ENCODE data around the gene KRTAP10-12.

The KRTAP10-12 gene

DNA sequence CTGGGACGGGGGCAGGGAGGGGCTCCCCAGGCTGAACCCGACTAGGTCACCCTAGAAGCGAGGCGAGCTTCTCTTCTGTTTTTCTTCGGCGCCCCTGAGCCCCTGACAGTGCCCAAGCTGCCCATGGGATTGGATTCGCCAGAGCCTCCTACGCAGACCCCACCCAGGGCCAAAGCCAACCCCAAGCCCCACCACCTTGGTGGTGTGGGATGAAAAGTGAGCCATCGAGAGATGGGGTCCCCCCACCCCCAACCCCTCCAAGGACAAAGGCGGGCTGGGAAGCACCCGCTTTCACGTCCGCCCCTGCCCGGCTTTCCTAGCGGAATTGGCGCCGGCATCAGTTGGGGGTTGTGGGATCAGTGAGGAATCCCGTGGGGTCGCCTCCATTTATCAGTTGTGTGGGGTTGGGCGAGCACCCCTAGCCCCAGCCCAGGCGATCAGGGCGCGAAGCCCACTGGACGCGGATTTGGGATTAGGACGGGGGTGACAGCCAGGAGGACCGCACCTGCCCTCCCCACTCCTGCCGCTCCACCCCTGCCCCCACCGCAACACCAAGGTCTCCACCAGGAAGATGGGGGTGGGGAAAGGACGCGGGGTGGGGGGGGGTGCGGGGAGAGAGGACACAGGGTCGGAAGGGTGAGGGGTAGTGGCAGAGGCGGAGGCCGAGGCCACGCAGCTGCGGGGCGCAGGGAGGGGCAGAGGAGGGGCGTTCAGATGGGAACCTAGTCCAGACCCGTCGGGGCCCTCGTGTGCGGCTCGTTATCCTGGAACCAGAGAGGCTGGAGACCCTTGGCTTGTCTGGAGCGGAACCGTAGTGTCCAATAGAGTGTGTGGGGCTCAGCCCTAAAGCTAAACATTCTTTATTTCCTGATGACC lies 10.0 kb downstream of the KRTAP10-12 start:
- ChIA-PET CTCF (no interaction called here), POLR2A (no interaction called here)
- TF ChIP-seq, protein P1, sequence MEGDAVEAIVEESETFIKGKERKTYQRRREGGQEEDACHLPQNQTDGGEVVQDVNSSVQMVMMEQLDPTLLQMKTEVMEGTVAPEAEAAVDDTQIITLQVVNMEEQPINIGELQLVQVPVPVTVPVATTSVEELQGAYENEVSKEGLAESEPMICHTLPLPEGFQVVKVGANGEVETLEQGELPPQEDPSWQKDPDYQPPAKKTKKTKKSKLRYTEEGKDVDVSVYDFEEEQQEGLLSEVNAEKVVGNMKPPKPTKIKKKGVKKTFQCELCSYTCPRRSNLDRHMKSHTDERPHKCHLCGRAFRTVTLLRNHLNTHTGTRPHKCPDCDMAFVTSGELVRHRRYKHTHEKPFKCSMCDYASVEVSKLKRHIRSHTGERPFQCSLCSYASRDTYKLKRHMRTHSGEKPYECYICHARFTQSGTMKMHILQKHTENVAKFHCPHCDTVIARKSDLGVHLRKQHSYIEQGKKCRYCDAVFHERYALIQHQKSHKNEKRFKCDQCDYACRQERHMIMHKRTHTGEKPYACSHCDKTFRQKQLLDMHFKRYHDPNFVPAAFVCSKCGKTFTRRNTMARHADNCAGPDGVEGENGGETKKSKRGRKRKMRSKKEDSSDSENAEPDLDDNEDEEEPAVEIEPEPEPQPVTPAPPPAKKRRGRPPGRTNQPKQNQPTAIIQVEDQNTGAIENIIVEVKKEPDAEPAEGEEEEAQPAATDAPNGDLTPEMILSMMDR (IDR thresholded peaks at IDR 0.05; ENCODE audit: insufficient read depth, low read length, missing control alignments) = no peak
- H3K4me3 ChIP-seq (ENCODE audit: low read depth, low read length) = no peak overlapping the region
- no peak for DNase-seq (ENCODE audit: low read depth, low spot score)

DNA sequence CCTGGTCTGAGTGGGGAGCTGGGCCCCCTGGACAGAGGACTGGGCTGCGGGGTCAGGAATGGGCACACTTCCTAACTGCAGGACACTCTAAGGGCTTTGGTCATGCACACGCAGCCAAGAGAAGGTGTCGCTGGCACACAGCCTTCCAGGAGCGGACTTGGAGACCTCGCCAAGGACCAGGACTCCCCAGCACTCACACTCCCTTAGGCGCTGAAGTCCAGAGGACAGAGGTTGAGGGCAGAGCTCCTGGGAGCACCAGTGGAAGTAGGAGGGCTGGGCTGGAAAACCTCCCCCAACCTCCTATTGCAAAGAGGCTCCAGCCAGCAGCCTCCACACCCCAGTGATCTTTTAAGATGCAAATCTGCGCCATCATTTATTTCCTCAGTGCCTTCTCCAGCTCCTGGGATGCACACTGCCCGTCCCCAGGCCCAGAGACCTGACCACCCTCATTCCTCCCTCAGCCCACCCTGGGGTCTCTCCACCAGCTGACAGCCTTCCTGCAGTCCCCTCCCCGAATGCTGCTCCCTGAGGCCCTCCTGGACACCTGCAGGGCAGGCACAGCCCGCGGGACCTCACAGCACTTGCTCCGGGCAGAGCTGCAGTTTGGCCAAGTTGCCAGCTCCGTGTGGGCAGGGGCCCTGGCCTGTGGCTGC lies 11.4 kb downstream of the KRTAP10-12 start:
- no peak for DNase-seq (ENCODE audit: low read depth, low spot score)
- no peak overlapping the region for H3K4me3 ChIP-seq (ENCODE audit: low read depth, low read length)
- TF ChIP-seq, protein P1 (IDR thresholded peaks at IDR 0.05; ENCODE audit: insufficient read depth, low read length, missing control alignments) = no peak
- ChIA-PET POLR2A (no interaction called here), CTCF (no interaction called here)

DNA sequence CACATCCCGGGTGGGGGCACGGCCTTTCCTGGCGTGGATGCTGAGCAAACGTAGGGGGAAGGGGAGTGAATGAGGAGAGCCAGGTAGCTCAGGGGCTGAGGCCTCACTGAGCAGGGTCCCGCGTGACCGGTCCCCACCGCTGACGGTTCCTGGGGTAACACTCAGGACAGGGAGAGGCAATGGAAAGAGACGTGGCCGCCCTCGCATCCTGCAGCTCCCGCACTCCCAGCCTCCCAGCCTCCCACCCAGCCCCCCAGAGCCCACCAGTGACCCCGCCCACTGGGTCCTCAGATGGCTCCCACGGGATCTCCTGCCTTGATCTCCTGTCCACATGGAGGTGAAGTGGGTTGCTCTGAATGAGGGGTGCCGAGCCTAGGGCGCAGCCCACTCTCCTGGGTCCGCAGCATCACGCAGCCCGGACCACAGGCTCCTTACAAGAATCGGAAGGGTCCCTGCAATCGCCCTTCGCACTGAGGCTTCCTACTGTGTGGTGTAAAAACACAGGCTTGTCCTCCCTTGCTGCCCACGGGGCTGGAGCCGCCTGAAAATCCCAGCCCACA lies 12.0 kb downstream of the KRTAP10-12 start:
- POLR2A ChIA-PET = no interaction called here
- CTCF ChIA-PET = no interaction called here

DNA sequence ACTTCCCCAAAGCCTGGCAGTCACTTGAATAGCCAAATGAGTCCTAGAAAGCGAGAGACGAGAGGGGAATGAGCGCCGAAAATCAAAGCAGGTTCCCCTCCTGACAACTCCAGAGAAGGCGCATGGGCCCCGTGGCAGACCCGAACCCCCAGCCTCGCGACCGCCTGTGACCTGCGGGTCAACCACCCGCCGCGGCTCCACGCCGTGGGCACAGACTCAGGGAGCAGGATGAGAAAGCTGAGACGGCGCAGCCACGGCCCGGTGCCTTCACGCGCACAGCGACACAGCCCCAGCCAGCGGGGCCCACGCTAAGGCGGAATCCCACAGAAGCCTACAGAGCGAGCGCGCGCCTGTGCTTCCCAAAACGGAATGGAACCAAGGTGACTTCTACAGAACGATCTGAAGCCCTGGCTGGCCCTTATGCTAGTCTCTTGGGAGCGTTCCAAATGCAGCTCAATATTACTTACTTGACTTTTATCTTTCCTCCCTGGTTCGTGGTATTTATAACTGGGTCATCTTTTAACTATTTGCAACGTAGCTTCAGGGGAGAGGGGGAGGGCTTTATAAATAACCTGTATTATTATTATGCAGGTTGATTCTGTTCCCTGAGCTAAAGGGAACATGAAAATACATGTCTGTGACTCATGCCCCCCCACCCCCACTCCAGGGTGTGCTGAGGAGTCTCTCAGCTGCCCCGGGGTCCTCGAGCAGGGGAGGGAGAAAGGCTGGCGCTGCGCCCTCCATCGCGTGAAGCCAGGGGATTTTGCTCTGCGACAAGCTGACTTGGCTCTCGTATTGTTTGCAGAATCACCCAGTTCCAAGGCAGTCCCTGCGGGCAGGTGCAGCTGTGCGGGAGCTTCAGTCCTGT lies 12.7 kb downstream of the KRTAP10-12 start:
- TF ChIP-seq, protein P1 (IDR thresholded peaks at IDR 0.05; ENCODE audit: insufficient read depth, low read length, missing control alignments) = no peak
- no peak for DNase-seq (ENCODE audit: low read depth, low spot score)
- no peak overlapping the region for H3K4me3 ChIP-seq (ENCODE audit: low read depth, low read length)
- ChIA-PET POLR2A (no interaction called here), CTCF (interaction anchor here (1.4 kb wide), 1 partner anchor 84 kb away, joined by 5 read pairs; no protein-coding TSS in a partner anchor)

More for the DNA sequence above, 12.0 kb downstream of the KRTAP10-12 start:
- no peak overlapping the region for H3K4me3 ChIP-seq (ENCODE audit: low read depth, low read length)
- TF ChIP-seq, protein P1 (IDR thresholded peaks at IDR 0.05; ENCODE audit: insufficient read depth, low read length, missing control alignments) = no peak
- no peak for DNase-seq (ENCODE audit: low read depth, low spot score)

DNA sequence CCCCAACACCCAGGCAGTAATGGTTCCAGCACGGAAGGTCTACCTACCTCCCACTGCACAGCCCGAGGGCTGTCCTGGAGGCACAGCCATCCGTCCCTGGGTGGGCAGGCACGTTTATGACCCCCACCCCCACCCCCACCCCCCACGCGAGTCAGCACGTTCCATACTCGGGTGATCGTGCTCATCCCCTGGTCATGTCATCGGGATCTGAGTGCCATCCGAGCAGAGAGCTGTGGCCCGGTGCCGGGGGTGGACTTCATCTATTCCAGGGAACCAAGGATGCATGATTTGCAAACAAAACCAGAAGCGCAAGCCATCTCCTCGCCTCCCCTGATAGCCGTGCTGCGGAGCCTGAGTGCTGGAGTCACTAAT lies 13.3 kb downstream of the KRTAP10-12 start:
- DNase-seq (ENCODE audit: low read depth, low spot score) = no peak
- CTCF ChIA-PET = interaction anchor here (1.4 kb wide), 1 partner anchor 83 kb away, joined by 5 read pairs; no protein-coding TSS in a partner anchor
- TF ChIP-seq, protein P1 (IDR thresholded peaks at IDR 0.05; ENCODE audit: insufficient read depth, low read length, missing control alignments) = no peak
- POLR2A ChIA-PET = no interaction called here
- no peak overlapping the region for H3K4me3 ChIP-seq (ENCODE audit: low read depth, low read length)
